HCT116 (cell line): Measurements from ENCODE around the gene PPP1R10. TPM values are rescaled to one million over a fixed set of nuclear protein-coding genes. Genes with fewer than 3 reads are reported as not detected.

Experiments
- ATAC-seq: fragments of 200-7000 bp; cut with Tn5 transposase; 2 replicates; pipeline ENCODE4 v1.9.1; 2020; ENCODE audit warnings: mild to moderate bottlenecking, moderate library complexity
- BruUV-seq: library from RNA; stranded (reverse); fragments of 400-500 nt; replicated peaks from 2 replicates; lab custom pipeline; 2021; lab: Mats Ljungman, UMichigan
- CTCF ChIA-PET: fragments of 300-600 bp; sonication (Branson Sonifier 250); formaldehyde crosslinking; loops from one replicate; lab custom pipeline; 2021; ENCODE audit warnings: antibody characterized with exemption; lab: Charles Lee
- POLR2A ChIA-PET: fragments of 300-600, 350-600 bp; sonication (Branson Sonifier 250); formaldehyde crosslinking; loops from one replicate; lab custom pipeline; 2021; ENCODE audit warnings: antibody characterized with exemption; lab: Charles Lee
- RAD21 ChIA-PET, 2 experiments: fragments of 300-600 bp; sonication (Branson Sonifier 250); formaldehyde crosslinking; loops; one replicate each; lab custom pipeline; 2023; ENCODE audit warnings: low total read pairs in 2 of 2; ENCODE audit not compliant: uncharacterized antibody in 2 of 2, unreplicated experiment in 2 of 2, low non-redundant PET in 1 of 2; lab: Charles Lee
- DNase-seq: peaks from one replicate; pipeline ENCODE4 v3.0.0-alpha.2; 2010; ENCODE audit warnings: low read depth, low spot score
- H2AFZ ChIP-seq: fragments of 200-600 bp; shearing (Covaris generic), sonication (generic); 2 replicates; pipeline ENCODE4 v1.6.1; 2017; ENCODE audit warnings: low read depth, mixed run types, mixed read lengths, antibody characterized with exemption, low read length; ENCODE audit not compliant: poor library complexity, severe bottlenecking
- H3K27ac ChIP-seq: 2 replicates; pipeline ENCODE4 v1.5.1; 2012; ENCODE audit warnings: low read depth, low read length
- H3K27me3 ChIP-seq: fragments of 200-600 bp; sonication (generic); 2 replicates; pipeline ENCODE4 v1.6.1; 2016; ENCODE audit warnings: mixed run types, low read length, mixed read lengths; ENCODE audit not compliant: insufficient read depth
- H3K36me3 ChIP-seq, 2 experiments: fragments of 200-500 bp in 1 of 2; fragments of 200-600 bp in 1 of 2; sonication (Bioruptor generic) in 1 of 2; sonication (generic) in 1 of 2; 2 replicates each; pipeline versions ENCODE4 v1.5.1 to v1.6.1; 2014 to 2016; ENCODE audit warnings: low read length in 2 of 2, inconsistent platforms in 1 of 2, mixed read lengths in 1 of 2, mixed run types in 1 of 2; ENCODE audit not compliant: insufficient read depth in 2 of 2, control insufficient read depth in 1 of 2
- H3K4me1 ChIP-seq, 2 experiments: fragments of 200-600 bp in 1 of 2; sonication (generic) in 1 of 2; 2 replicates each; pipeline versions ENCODE4 v1.5.1 to v1.6.1; 2012 to 2017; ENCODE audit warnings: low read length in 2 of 2, inconsistent platforms in 1 of 2, mild to moderate bottlenecking in 1 of 2, mixed read lengths in 1 of 2, mixed run types in 1 of 2, moderate library complexity in 1 of 2; ENCODE audit not compliant: insufficient read depth in 2 of 2, control insufficient read depth in 1 of 2
- H3K4me2 ChIP-seq: fragments of 200-600 bp; sonication (generic); 2 replicates; pipeline ENCODE4 v1.6.1; 2017; ENCODE audit warnings: mixed run types, low read length, mixed read lengths
- H3K4me3 ChIP-seq, 2 experiments: fragments of 200-600 bp in 1 of 2; sonication (generic) in 1 of 2; replicated peaks in 1 of 2; 2 replicates each; pipeline ENCODE4 v1.5.1; 2011 to 2016; ENCODE audit warnings: low read length in 2 of 2, control low read depth in 1 of 2, low read depth in 1 of 2, mild to moderate bottlenecking in 1 of 2, mixed read lengths in 1 of 2, mixed run types in 1 of 2
- H3K79me2 ChIP-seq: fragments of 200-600 bp; sonication (generic); 2 replicates; pipeline ENCODE4 v1.6.1; 2017; ENCODE audit warnings: mild to moderate bottlenecking, mixed run types, low read length, moderate library complexity, mixed read lengths; ENCODE audit not compliant: insufficient read depth
- H3K9ac ChIP-seq: fragments of 200-600 bp; sonication (generic); 2 replicates; pipeline ENCODE4 v1.6.1; 2016; ENCODE audit warnings: low read length, mixed read lengths
- H3K9me2 ChIP-seq: fragments of 200-600 bp; sonication (generic), shearing (Covaris generic); 2 replicates; pipeline ENCODE4 v1.6.1; 2017; ENCODE audit warnings: mixed run types, mild to moderate bottlenecking, moderate library complexity; ENCODE audit not compliant: insufficient read depth
- H3K9me3 ChIP-seq, 2 experiments: fragments of 200-500 bp in 1 of 2; fragments of 200-600 bp in 1 of 2; sonication (Bioruptor generic) in 1 of 2; sonication (generic) in 1 of 2; 2 replicates each; pipeline ENCODE4 v1.6.1; 2014 to 2017; ENCODE audit warnings: low read length in 2 of 2, mixed read lengths in 2 of 2, inconsistent platforms in 1 of 2, low read depth in 1 of 2, mild to moderate bottlenecking in 1 of 2, mixed run types in 1 of 2, moderate library complexity in 1 of 2; ENCODE audit not compliant: control insufficient read depth in 1 of 2, insufficient read depth in 1 of 2
- H4K20me1 ChIP-seq: fragments of 200-600 bp; sonication (generic), shearing (Covaris generic); 2 replicates; pipeline ENCODE4 v1.6.1; 2017; ENCODE audit warnings: mixed run types, mild to moderate bottlenecking, moderate library complexity; ENCODE audit not compliant: insufficient read depth
- ELF1 ChIP-seq: IDR thresholded peaks from 2 replicates; pipeline ENCODE4 v1.6.1; 2012; ENCODE audit warnings: low read depth, borderline replicate concordance
- POLR2AphosphoS5 ChIP-seq: IDR thresholded peaks from 2 replicates; pipeline ENCODE4 v1.6.1; 2011; ENCODE audit warnings: mild to moderate bottlenecking, low read depth, low read length, moderate library complexity
- intact Hi-C: fragments of 100-400 bp; cut with micrococcal nuclease; formaldehyde crosslinking; loops from 2 replicates; pipeline ENCODE4 v1.10.0; 2022
- total RNA-seq: library from RNA; stranded (reverse); gene quantifications from one replicate; pipeline ENCODE4 v1.2.1, GENCODE V29; 2021; ENCODE audit not compliant: unreplicated experiment
- TF ChIP-seq, protein P1 (sequence below): IDR thresholded peaks from 2 replicates; pipeline ENCODE4 v1.6.1; 2012
- TF ChIP-seq, protein P2 (sequence below), 3 experiments: fragments of 200-600 bp in 1 of 3; sonication (generic) in 1 of 3; IDR thresholded peaks in 2 of 3; conservative IDR thresholded peaks in 1 of 3; 2 replicates each; pipeline ENCODE4 v1.5.1; 2012 to 2017; ENCODE audit warnings: low read depth in 2 of 3, low read length in 2 of 3, antibody characterized with exemption in 1 of 3, borderline replicate concordance in 1 of 3, control low read depth in 1 of 3, mild to moderate bottlenecking in 1 of 3, mixed read lengths in 1 of 3, mixed run types in 1 of 3, moderate library complexity in 1 of 3; ENCODE audit not compliant: insufficient read depth in 1 of 3

Gene PPP1R10
- total RNA-seq, 1 experiment from 2014 or later, result 104 TPM

DNA sequence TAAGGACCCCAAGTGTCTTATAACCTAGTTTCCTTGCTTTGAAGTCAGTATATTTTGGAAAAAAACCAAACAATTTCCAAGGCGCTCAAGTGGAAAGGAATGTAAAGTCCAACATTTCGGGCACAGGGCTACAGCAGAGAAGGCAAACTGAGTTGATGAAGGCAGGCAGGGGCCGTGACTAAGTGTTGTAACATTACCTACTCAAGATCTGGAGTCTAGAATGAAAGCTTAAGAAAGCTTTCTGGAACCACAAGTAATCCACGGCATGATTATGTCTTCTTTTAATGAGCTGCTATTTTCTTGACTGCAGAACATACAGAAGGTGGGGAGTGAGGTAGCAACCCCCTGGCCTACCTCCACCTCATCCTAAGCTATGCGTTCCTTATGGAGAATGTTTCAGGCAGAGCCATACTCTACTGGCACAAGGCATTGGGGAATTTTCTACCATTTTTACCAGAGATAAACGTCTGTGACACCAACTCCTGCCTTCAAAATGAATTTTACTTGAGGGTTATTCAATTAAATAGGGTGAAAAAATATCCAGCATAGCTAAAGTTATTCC, 4.3 kb downstream of the PPP1R10 start:
- no peak overlapping the region; the same call in 1 of the 2 replicates for H3K27ac ChIP-seq
- H2AFZ ChIP-seq, result no peak overlapping the region
- H3K4me3 ChIP-seq, result no peak overlapping the region
- peaks cover 9 to 29% of the 10 kb centered on the region in 2 experiments for H3K4me1 ChIP-seq
- H3K36me3 ChIP-seq, result peaks cover 22 to 42% of the 10 kb centered on the region in 2 experiments
- peak; percentile 66 for TF ChIP-seq POLR2AphosphoS5
- TF ChIP-seq, protein P1, sequence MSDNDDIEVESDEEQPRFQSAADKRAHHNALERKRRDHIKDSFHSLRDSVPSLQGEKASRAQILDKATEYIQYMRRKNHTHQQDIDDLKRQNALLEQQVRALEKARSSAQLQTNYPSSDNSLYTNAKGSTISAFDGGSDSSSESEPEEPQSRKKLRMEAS, result no peak
- no peak overlapping the region for H3K9ac ChIP-seq
- peaks cover 75% of the 10 kb centered on the region for H3K79me2 ChIP-seq
- H3K27me3 ChIP-seq, result no peaks in the 10 kb centered on the region
- intact Hi-C loops, result loop anchor here (5.0 to 10.0 kb wide), 2 partner anchors 130 to 202 kb away; no protein-coding TSS in a partner anchor
- BruUV-seq, result no TSS peak
- no peaks in the 10 kb centered on the region for H3K9me3 ChIP-seq
- POLR2A ChIA-PET, result interaction anchor here (0.5 to 3.5 kb wide), 16 partner anchors 9 to 132 kb away, joined by 3 to 28 read pairs (median 3); partner anchors contain the start of genes DHX16, GNL1, IER3 and MDC1
- H4K20me1 ChIP-seq, result no peaks in the 10 kb centered on the region; the same call in 1 of the 2 replicates
- H3K9me2 ChIP-seq, result no peaks in the 10 kb centered on the region
- CTCF ChIA-PET, result interaction anchor here (0.5 to 3.6 kb wide), 7 partner anchors 15 to 131 kb away, joined by 3 to 26 read pairs (median 5); partner anchors contain the start of gene DHX16
- ATAC-seq (no peak), DNase-seq (no peak)
- RAD21 ChIA-PET, result no interaction called here
- no peak overlapping the region for H3K4me2 ChIP-seq

DNA sequence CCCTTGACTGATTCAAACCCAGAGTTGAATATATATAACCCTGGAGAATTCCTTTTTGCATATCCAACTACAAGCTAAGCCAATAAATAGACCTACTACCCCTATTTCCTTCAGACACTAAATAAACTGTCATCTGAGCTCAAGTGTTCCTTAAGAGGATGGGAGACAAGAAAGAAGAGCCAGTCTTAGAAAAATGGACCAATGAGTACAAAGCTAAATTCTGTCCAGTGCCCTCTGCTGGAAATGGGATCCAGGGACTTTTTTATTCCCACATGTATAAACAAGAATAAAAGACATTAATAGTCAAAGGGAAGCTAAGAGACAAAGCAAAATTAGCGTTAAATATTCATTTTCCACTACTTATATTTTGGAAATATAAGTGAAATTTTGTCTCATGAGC, 4.8 kb downstream of the PPP1R10 start:
- Histone ChIP-seq H3K79me2 (peaks cover 79% of the 10 kb centered on the region), H3K27me3 (no peaks in the 10 kb centered on the region), H3K9me2 (no peaks in the 10 kb centered on the region), H3K4me3 (no peak overlapping the region), H3K27ac (no peak overlapping the region; the same call in 1 of the 2 replicates), H3K4me2 (no peak overlapping the region), H4K20me1 (no peaks in the 10 kb centered on the region; the same call in 1 of the 2 replicates), H3K9ac (no peak overlapping the region), H3K9me3 (no peaks in the 10 kb centered on the region), H2AFZ (no peak overlapping the region), H3K4me1 (peaks cover 9 to 27% of the 10 kb centered on the region in 2 experiments), H3K36me3 (peaks cover 28 to 48% of the 10 kb centered on the region in 2 experiments)
- DNase-seq, result no peak
- ATAC-seq, result no peak
- POLR2A ChIA-PET, result interaction anchor here (0.5 to 1.9 kb wide), 12 partner anchors 9 to 119 kb away, joined by 3 to 28 read pairs (median 3); partner anchors contain the start of genes DHX16 and MDC1
- CTCF ChIA-PET, result interaction anchor here (0.5 to 3.6 kb wide), 6 partner anchors 15 to 130 kb away, joined by 3 to 26 read pairs (median 6); no protein-coding TSS in a partner anchor
- RAD21 ChIA-PET, result no interaction called here
- TF ChIP-seq, protein P2, sequence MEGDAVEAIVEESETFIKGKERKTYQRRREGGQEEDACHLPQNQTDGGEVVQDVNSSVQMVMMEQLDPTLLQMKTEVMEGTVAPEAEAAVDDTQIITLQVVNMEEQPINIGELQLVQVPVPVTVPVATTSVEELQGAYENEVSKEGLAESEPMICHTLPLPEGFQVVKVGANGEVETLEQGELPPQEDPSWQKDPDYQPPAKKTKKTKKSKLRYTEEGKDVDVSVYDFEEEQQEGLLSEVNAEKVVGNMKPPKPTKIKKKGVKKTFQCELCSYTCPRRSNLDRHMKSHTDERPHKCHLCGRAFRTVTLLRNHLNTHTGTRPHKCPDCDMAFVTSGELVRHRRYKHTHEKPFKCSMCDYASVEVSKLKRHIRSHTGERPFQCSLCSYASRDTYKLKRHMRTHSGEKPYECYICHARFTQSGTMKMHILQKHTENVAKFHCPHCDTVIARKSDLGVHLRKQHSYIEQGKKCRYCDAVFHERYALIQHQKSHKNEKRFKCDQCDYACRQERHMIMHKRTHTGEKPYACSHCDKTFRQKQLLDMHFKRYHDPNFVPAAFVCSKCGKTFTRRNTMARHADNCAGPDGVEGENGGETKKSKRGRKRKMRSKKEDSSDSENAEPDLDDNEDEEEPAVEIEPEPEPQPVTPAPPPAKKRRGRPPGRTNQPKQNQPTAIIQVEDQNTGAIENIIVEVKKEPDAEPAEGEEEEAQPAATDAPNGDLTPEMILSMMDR (IDR thresholded peaks at IDR 0.05 in 2 of 3, conservative IDR thresholded peaks at IDR 0.05 in 1 of 3; ENCODE audit: borderline replicate concordance in 1 of 3, insufficient read depth in 1 of 3, low read depth in 2 of 3, low read length in 2 of 3), result peak in 2 of 3 experiments; percentile 42 to 55; a peak in 4 of 6 replicates
- TF ChIP-seq ELF1, result no peak
- no TSS peak for BruUV-seq
- intact Hi-C loops, result loop anchor here (5.0 to 10.0 kb wide), 2 partner anchors 130 to 203 kb away; no protein-coding TSS in a partner anchor
